ENCODE results near the gene PIGZ. TPM values are rescaled to one million over a fixed set of nuclear protein-coding genes. Genes with fewer than 3 reads are reported as not detected.

The PIGZ gene
- total and polyA plus RNA-seq, 4 donors, result 2.3 to 9.0 (median 3.9) TPM

DNA sequence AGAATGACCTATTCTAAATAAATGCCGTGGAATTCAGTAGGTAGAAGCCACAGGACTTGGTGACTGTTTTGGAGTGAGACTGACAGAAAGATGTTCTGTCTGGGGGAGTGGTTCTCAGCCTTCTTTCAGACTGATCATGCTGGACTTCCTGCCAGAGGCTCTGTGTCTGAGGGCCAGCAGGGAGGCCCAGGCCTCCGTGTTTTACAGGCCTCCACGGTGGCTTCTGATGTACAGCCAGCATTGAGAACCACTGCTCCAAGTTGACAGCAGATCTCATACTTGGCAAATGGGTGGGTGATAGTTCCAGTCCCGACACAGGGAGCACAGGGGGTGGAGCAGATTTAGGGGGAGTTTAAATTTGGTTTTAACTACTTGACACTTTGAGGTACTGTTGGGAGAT, 6.7 kb upstream of the PIGZ start:
- H3K4me1 ChIP-seq (ENCODE audit: control insufficient read depth in 1 of 2, insufficient read depth in 2 of 2, low read length in 2 of 2), result no peaks in the 10 kb centered on the region
- WGBS, 2 donors, result 67 to 71% methylated on average over 4 of the region's 4 CpGs
- ATAC-seq (ENCODE audit: low FRiP score), result no peak
- H3K27me3 ChIP-seq (ENCODE audit: control insufficient read depth in 1 of 2, insufficient read depth in 2 of 2, low read length in 1 of 2), result no peaks in the 10 kb centered on the region
- no peaks in the 10 kb centered on the region for H3K36me3 ChIP-seq (ENCODE audit: control insufficient read depth in 1 of 2, insufficient read depth in 2 of 2, low read length in 1 of 2)
- H3K4me3 ChIP-seq (ENCODE audit: low read length in 2 of 2), result no peak overlapping the region
- no peak overlapping the region for H3K27ac ChIP-seq (ENCODE audit: low read depth in 1 of 2, low read length in 2 of 2)
- H3K9me3 ChIP-seq (ENCODE audit: control insufficient read depth, low read length), result no peaks in the 10 kb centered on the region
- intact Hi-C loops (cut with DNase I), result no loop called here
- DNase-seq, result no peak

GRCh38 chr3:196974661-196975060, 6.0 kb upstream of the PIGZ start:
- H3K9me3 ChIP-seq (ENCODE audit: control insufficient read depth, low read length), result no peaks in the 10 kb centered on the region
- H3K27ac ChIP-seq (ENCODE audit: low read depth in 1 of 2, low read length in 2 of 2), result no peak overlapping the region
- 84 to 86% methylated on average over 5 of the region's 5 CpGs for WGBS, 2 donors
- H3K4me1 ChIP-seq (ENCODE audit: control insufficient read depth in 1 of 2, insufficient read depth in 2 of 2, low read length in 2 of 2), result no peaks in the 10 kb centered on the region
- no peak overlapping the region for H3K4me3 ChIP-seq (ENCODE audit: low read length in 2 of 2)
- ATAC-seq (ENCODE audit: low FRiP score) (no peak), DNase-seq (no peak)
- no peaks in the 10 kb centered on the region for H3K36me3 ChIP-seq (ENCODE audit: control insufficient read depth in 1 of 2, insufficient read depth in 2 of 2, low read length in 1 of 2)
- intact Hi-C loops (cut with DNase I), result no loop called here
- no peaks in the 10 kb centered on the region for H3K27me3 ChIP-seq (ENCODE audit: control insufficient read depth in 1 of 2, insufficient read depth in 2 of 2, low read length in 1 of 2)

DNA sequence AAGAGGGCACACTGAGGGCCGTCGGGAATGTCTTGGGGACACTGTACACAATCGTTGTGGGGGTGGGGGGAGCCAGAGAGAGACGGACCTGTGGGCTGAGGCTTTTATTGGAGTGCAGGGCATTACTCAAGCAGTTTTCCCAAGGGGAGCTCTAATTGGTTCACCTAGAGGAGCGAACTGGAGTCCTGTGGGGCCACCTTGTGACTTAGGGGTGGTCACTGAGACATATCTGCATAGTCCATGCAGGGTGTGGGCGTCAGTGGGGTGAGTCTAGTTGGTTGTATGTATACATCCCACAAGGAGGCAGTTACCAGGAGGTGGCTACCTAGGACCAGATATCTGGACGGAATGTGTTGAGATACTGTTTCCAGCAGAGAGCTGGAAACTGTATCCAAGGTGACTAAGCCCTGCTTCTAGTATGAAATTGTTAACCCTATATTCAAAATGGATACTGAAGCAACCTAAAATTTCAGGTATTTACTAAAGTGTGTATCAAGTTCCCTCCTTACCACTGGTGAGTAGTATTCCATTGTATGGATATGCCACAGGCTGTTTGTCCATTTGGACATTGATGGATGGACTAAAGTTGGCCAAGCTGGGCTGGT, 2.6 kb upstream of the PIGZ start:
- H3K36me3 ChIP-seq (ENCODE audit: control insufficient read depth in 1 of 2, insufficient read depth in 2 of 2, low read length in 1 of 2), result no peaks in the 10 kb centered on the region
- 68 to 79% methylated on average over 7 of the region's 7 CpGs for WGBS, 2 donors
- no peaks in the 10 kb centered on the region for H3K27me3 ChIP-seq (ENCODE audit: control insufficient read depth in 1 of 2, insufficient read depth in 2 of 2, low read length in 1 of 2)
- no peaks in the 10 kb centered on the region for H3K4me1 ChIP-seq (ENCODE audit: control insufficient read depth in 1 of 2, insufficient read depth in 2 of 2, low read length in 2 of 2)
- no peak overlapping the region for H3K4me3 ChIP-seq (ENCODE audit: low read length in 2 of 2)
- H3K27ac ChIP-seq (ENCODE audit: low read depth in 1 of 2, low read length in 2 of 2), result no peak overlapping the region
- DNase-seq (no peak), ATAC-seq (ENCODE audit: low FRiP score) (no peak)
- intact Hi-C loops (cut with DNase I), result no loop called here
- no peaks in the 10 kb centered on the region for H3K9me3 ChIP-seq (ENCODE audit: control insufficient read depth, low read length)

GRCh38 chr3:196970547-196971093, 2.0 kb upstream of the PIGZ start:
- H3K27me3 ChIP-seq (ENCODE audit: control insufficient read depth in 1 of 2, insufficient read depth in 2 of 2, low read length in 1 of 2), result no peaks in the 10 kb centered on the region
- H3K4me3 ChIP-seq (ENCODE audit: low read length in 2 of 2), result no peak overlapping the region
- H3K4me1 ChIP-seq (ENCODE audit: control insufficient read depth in 1 of 2, insufficient read depth in 2 of 2, low read length in 2 of 2), result no peaks in the 10 kb centered on the region
- H3K27ac ChIP-seq (ENCODE audit: low read depth in 1 of 2, low read length in 2 of 2), result no peak overlapping the region
- 86 to 87% methylated on average over 15 of the region's 15 CpGs for WGBS, 2 donors
- DNase-seq (no peak), ATAC-seq (ENCODE audit: low FRiP score) (no peak)
- H3K36me3 ChIP-seq (ENCODE audit: control insufficient read depth in 1 of 2, insufficient read depth in 2 of 2, low read length in 1 of 2), result no peaks in the 10 kb centered on the region
- intact Hi-C loops (cut with DNase I), result no loop called here
- H3K9me3 ChIP-seq (ENCODE audit: control insufficient read depth, low read length), result no peaks in the 10 kb centered on the region

DNA sequence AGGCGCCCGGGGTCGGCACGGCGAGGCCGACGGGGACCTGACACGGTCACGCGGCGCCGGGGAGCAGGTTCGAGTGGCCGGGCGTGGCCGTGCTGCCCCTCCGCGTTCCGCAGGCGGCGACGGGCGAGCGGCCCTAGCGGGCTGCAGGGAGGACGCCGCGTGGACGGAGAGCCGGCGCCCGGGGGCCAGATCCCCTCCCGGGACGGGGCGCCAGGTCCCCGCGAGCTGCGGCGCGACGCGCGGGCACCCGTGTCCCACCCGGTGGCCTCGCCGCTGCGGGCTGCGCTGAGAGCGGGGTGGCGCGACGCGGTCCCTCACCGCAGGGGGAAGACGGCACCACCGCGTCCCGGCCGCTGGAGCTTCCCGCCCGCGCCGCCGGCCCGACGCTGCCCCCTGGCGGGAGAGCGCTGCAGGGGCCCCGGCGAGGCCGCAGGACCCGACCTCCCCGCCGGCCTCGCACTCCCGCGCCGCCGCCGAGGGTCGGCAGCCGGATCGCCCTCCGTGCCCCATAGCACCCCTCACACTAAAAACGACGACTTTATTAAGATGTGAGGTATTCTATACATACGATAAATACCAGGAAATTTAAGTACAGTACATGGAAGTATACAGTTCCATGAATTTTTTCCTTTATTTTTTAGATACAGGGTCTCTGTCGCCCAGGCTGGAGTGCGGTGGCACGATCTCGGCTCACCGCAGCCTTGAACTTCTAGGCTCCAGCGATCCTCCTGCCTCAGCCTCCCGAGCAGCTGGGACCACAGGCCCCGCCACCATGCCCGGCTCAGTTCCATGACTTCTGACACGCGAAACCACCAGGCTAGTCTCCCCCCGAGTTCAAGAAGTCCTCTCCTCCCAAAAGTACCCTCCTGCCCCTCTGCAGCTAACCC, 1.3 kb upstream of the PIGZ start:
- H3K36me3 ChIP-seq (ENCODE audit: control insufficient read depth in 1 of 2, insufficient read depth in 2 of 2, low read length in 1 of 2), result no peaks in the 10 kb centered on the region
- no peaks in the 10 kb centered on the region for H3K4me1 ChIP-seq (ENCODE audit: control insufficient read depth in 1 of 2, insufficient read depth in 2 of 2, low read length in 2 of 2)
- no peaks in the 10 kb centered on the region for H3K9me3 ChIP-seq (ENCODE audit: control insufficient read depth, low read length)
- WGBS, 2 donors, result 10 to 19% methylated on average over 51 to 100 of the region's 100 CpGs
- H3K27me3 ChIP-seq (ENCODE audit: control insufficient read depth in 1 of 2, insufficient read depth in 2 of 2, low read length in 1 of 2), result no peaks in the 10 kb centered on the region
- intact Hi-C loops (cut with DNase I), result loop anchor here in 1 of 2 donors (2.0 kb wide), 1 partner anchor 131 kb away; no protein-coding TSS in a partner anchor
- peak overlapping the region; percentile 78 to 92 for H3K4me3 ChIP-seq (ENCODE audit: low read length in 2 of 2)
- DNase-seq (peak; percentile 74 to 92), ATAC-seq (ENCODE audit: low FRiP score) (peak; percentile 87)
- H3K27ac ChIP-seq (ENCODE audit: low read depth in 1 of 2, low read length in 2 of 2), result no peak overlapping the region

GRCh38 chr3:196969134-196969659, 564 bp upstream of the PIGZ start:
- DNase-seq (no peak), ATAC-seq (ENCODE audit: low FRiP score) (peak; percentile 34)
- H3K36me3 ChIP-seq (ENCODE audit: control insufficient read depth in 1 of 2, insufficient read depth in 2 of 2, low read length in 1 of 2), result no peaks in the 10 kb centered on the region
- H3K9me3 ChIP-seq (ENCODE audit: control insufficient read depth, low read length), result no peaks in the 10 kb centered on the region
- H3K27me3 ChIP-seq (ENCODE audit: control insufficient read depth in 1 of 2, insufficient read depth in 2 of 2, low read length in 1 of 2), result no peaks in the 10 kb centered on the region
- intact Hi-C loops (cut with DNase I), result loop anchor here in 1 of 2 donors (2.0 kb wide), 1 partner anchor 130 kb away; no protein-coding TSS in a partner anchor
- no peaks in the 10 kb centered on the region for H3K4me1 ChIP-seq (ENCODE audit: control insufficient read depth in 1 of 2, insufficient read depth in 2 of 2, low read length in 2 of 2)
- H3K4me3 ChIP-seq (ENCODE audit: low read length in 2 of 2), result peak overlapping the region; percentile 78 to 92
- WGBS, 2 donors, result 0% methylated on average over 25 to 72 of the region's 72 CpGs
- no peak overlapping the region for H3K27ac ChIP-seq (ENCODE audit: low read depth in 1 of 2, low read length in 2 of 2)

DNA sequence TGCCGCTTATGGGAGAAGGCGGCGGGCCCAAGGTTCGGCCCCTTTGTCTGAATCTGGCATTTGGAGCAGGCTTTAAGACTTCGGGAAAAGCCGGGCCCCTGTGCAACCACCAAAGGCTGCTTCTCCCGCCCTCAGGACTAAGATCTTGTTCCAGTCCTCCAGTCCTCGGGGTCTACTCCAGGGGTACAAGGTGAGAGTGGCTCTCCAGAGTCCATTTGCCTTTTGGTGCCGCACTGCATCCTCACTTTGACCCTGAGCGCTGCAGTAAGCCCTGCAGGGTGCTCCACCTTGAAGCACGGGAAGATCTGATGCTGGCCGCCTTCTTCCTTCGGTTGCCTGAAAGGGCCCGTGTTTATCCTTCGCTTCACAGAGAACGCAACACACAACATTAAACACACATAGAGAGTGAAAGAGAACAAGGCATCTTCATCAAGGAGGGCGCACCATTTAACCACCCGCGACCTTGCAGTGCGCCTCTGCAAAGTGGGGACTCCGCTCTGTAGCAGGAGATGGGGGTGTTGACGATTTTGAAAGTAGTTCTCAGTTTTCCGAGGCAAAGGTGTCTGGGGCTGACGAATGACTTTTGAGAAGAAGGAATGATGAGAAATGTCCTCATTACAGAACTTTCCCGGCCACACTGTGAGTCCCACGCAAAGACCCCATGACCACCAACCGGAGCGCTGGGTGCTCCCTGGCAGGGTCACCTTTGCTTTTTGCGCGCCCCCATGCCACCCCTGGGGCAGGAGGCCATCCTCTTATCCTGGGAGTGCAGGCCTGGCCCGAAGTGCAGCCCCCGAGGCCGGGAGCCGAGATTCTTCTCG, 1.0 kb downstream of the PIGZ start:
- Histone ChIP-seq H3K4me3 (ENCODE audit: low read length in 2 of 2) (peak overlapping the region in 1 of 2 donors; percentile 92), H3K27ac (ENCODE audit: low read depth in 1 of 2, low read length in 2 of 2) (no peak overlapping the region), H3K36me3 (ENCODE audit: control insufficient read depth in 1 of 2, insufficient read depth in 2 of 2, low read length in 1 of 2) (no peaks in the 10 kb centered on the region), H3K4me1 (ENCODE audit: control insufficient read depth in 1 of 2, insufficient read depth in 2 of 2, low read length in 2 of 2) (no peaks in the 10 kb centered on the region), H3K9me3 (ENCODE audit: control insufficient read depth, low read length) (no peaks in the 10 kb centered on the region), H3K27me3 (ENCODE audit: control insufficient read depth in 1 of 2, insufficient read depth in 2 of 2, low read length in 1 of 2) (no peaks in the 10 kb centered on the region)
- 76 to 77% methylated on average over 35 of the region's 35 CpGs for WGBS, 2 donors
- DNase-seq (no peak), ATAC-seq (ENCODE audit: low FRiP score) (no peak)
- intact Hi-C loops (cut with DNase I), result loop anchor here in 1 of 2 donors (2.0 kb wide), 1 partner anchor 129 kb away; no protein-coding TSS in a partner anchor

Measured in aorta (tissue), 5 donors.